GM21381 (cell line): ENCODE results near the gene DIABLO.
"Not testable (repeated sequence)": the region's sequence is repeated elsewhere in the genome, so short reads cannot be mapped to it uniquely, and the experiment has no call there.

Experiments
- ATAC-seq: cut with Tn5 transposase; IDR thresholded peaks from one replicate; pipeline ENCODE4 v1.9.1; 2021; ENCODE audit warnings: mild to moderate bottlenecking, moderate library complexity; ENCODE audit not compliant: unreplicated experiment

DIABLO gene

GRCh38 chr12:122190842-122191668 lies 34.8 kb downstream of the DIABLO start:
- no peak for ATAC-seq

- ATAC-seq: no peak
These were observed 36.0 kb downstream of the DIABLO start for GRCh38 chr12:122189626-122190475.

GRCh38 chr12:122187466-122187865 lies 38.4 kb downstream of the DIABLO start:
- ATAC-seq: no peak

GRCh38 chr12:122185494-122186082 lies 40.3 kb downstream of the DIABLO start:
- ATAC-seq: no peak

- ATAC-seq: no peak
These were observed 40.8 kb downstream of the DIABLO start for GRCh38 chr12:122185079-122185478.

GRCh38 chr12:122184517-122184916 lies 41.3 kb downstream of the DIABLO start:
- ATAC-seq: no peak

- ATAC-seq: no peak
These were observed 42.3 kb downstream of the DIABLO start for GRCh38 chr12:122183588-122183940.

GRCh38 chr12:122182887-122183587 lies 42.8 kb downstream of the DIABLO start, which contains the start of gene LRRC43:
LRRC43 (plus strand) TSS chr12:122183123; CDS start chr12:122183145, 22 bp downstream.
- ATAC-seq: no peak

GRCh38 chr12:122176473-122176872 lies 49.4 kb downstream of the DIABLO start:
- ATAC-seq: not testable (repeated sequence)

GRCh38 chr12:122174155-122174845 lies 51.6 kb downstream of the DIABLO start, which contains the start of gene IL31:
IL31 (minus strand) TSS chr12:122174221; CDS start chr12:122174172, 49 bp downstream.
- ATAC-seq: no peak

GRCh38 chr12:122172262-122172939 lies 53.5 kb downstream of the DIABLO start:
- no peak for ATAC-seq

- no peak for ATAC-seq
These were observed 54.5 kb downstream of the DIABLO start for GRCh38 chr12:122171399-122171798.

- ATAC-seq: no peak
These were observed 57.4 kb downstream of the DIABLO start for GRCh38 chr12:122168492-122168891.

- no peak for ATAC-seq
These were observed 58.4 kb downstream of the DIABLO start for GRCh38 chr12:122167356-122167925.

- ATAC-seq: peak; percentile 62
These were observed 59.2 kb downstream of the DIABLO start for GRCh38 chr12:122166422-122167349.

- ATAC-seq: no peak
These were observed 62.9 kb downstream of the DIABLO start for GRCh38 chr12:122162976-122163375.

GRCh38 chr12:122161682-122162081 lies 64.2 kb downstream of the DIABLO start:
- ATAC-seq: no peak

GRCh38 chr12:122160761-122161160 lies 65.1 kb downstream of the DIABLO start:
- ATAC-seq: no peak
